AG09319 (cell line): ENCODE measurements around the gene ADGRG3.

Experiments used
- DNase-seq: peaks from one replicate; pipeline ENCODE4 v3.0.0-alpha.2; 2010; ENCODE audit warnings: low read depth; ENCODE audit errors: extremely low read depth
- TF ChIP-seq, protein P1 (sequence below): IDR thresholded peaks from 2 replicates; pipeline ENCODE4 v1.5.1; 2011; ENCODE audit warnings: low read depth, mild to moderate bottlenecking, inconsistent platforms, low read length, moderate library complexity

ADGRG3 gene

DNA sequence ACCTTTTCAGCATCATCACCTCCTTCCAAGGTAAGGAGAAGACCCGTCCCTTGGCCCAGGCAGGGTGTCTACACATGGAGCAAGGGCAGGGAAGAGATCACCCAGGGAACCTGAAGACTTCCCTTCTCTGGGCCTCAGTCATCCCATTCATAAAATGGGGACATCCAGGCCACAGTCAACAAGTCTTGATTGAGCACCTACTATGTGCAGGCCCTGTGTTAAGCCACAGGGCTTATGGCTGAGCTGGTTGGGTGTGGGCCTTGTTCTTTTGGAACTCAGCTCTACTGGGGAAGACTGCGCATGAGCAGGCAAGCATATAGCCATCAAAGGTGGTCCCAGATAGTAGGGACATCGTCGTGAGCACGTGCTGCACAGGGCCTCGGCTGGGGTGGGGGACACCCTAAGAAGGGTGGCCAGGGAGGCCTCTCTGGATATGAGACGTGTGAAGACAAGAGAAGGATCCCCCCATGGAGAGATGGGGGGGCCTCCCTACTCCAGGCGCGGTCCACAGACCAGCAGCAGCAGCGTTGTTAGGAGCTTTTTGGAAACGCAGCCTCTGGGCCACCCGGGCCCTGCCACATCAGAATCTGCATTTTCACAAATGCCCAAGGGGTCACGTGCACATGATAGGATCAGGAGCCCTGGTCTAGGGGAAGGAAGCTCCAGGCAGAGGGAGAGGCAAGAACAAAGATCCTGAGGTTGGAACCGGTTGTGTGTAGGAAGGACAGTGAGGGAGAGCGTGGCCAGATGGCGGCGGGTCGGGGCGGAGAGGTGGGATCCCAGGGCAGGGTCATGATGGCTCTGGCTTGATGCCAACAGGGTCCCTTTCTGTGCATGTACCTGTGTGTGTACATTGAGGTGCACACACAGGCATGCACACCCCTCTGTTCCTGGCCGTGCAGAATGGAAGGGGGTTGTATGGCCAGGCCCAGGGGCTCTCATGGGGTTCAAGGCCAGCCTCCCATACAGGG lies 5.9 kb upstream of the ADGRG3 start:
- no peak for DNase-seq

DNA sequence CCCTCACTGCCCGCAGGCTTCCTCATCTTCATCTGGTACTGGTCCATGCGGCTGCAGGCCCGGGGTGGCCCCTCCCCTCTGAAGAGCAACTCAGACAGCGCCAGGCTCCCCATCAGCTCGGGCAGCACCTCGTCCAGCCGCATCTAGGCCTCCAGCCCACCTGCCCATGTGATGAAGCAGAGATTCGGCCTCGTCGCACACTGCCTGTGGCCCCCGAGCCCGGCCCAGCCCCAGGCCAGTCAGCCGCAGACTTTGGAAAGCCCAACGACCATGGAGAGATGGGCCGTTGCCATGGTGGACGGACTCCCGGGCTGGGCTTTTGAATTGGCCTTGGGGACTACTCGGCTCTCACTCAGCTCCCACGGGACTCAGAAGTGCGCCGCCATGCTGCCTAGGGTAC lies 4.7 kb upstream of the ADGRG3 start:
- no peak for DNase-seq
- TF ChIP-seq, protein P1, sequence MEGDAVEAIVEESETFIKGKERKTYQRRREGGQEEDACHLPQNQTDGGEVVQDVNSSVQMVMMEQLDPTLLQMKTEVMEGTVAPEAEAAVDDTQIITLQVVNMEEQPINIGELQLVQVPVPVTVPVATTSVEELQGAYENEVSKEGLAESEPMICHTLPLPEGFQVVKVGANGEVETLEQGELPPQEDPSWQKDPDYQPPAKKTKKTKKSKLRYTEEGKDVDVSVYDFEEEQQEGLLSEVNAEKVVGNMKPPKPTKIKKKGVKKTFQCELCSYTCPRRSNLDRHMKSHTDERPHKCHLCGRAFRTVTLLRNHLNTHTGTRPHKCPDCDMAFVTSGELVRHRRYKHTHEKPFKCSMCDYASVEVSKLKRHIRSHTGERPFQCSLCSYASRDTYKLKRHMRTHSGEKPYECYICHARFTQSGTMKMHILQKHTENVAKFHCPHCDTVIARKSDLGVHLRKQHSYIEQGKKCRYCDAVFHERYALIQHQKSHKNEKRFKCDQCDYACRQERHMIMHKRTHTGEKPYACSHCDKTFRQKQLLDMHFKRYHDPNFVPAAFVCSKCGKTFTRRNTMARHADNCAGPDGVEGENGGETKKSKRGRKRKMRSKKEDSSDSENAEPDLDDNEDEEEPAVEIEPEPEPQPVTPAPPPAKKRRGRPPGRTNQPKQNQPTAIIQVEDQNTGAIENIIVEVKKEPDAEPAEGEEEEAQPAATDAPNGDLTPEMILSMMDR: no peak

More for the DNA sequence above, 5.9 kb upstream of the ADGRG3 start:
- TF ChIP-seq, protein P1: no peak

DNA sequence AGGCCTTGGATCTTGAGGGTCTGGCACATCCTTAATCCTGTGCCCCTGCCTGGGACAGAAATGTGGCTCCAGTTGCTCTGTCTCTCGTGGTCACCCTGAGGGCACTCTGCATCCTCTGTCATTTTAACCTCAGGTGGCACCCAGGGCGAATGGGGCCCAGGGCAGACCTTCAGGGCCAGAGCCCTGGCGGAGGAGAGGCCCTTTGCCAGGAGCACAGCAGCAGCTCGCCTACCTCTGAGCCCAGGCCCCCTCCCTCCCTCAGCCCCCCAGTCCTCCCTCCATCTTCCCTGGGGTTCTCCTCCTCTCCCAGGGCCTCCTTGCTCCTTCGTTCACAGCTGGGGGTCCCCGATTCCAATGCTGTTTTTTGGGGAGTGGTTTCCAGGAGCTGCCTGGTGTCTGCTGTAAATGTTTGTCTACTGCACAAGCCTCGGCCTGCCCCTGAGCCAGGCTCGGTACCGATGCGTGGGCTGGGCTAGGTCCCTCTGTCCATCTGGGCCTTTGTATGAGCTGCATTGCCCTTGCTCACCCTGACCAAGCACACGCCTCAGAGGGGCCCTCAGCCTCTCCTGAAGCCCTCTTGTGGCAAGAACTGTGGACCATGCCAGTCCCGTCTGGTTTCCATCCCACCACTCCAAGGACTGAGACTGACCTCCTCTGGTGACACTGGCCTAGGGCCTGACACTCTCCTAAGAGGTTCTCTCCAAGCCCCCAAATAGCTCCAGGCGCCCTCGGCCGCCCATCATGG lies 4.0 kb upstream of the ADGRG3 start:
- TF ChIP-seq, protein P1: no peak
- DNase-seq: no peak

DNA sequence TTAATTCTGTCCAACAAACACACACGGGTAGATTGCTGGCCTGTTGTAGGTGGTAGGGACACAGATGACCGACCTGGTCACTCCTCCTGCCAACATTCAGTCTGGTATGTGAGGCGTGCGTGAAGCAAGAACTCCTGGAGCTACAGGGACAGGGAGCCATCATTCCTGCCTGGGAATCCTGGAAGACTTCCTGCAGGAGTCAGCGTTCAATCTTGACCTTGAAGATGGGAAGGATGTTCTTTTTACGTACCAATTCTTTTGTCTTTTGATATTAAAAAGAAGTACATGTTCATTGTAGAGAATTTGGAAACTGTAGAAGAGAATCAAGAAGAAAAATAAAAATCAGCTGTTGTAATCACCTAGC lies 3.5 kb upstream of the ADGRG3 start:
- TF ChIP-seq, protein P1: no peak
- no peak for DNase-seq

GRCh38 chr16:57665541-57665940 lies 2.6 kb upstream of the ADGRG3 start:
- TF ChIP-seq, protein P1: no peak
- DNase-seq: no peak

GRCh38 chr16:57666353-57667047 lies 1.6 kb upstream of the ADGRG3 start:
- DNase-seq: no peak
- TF ChIP-seq, protein P1: no peak

DNA sequence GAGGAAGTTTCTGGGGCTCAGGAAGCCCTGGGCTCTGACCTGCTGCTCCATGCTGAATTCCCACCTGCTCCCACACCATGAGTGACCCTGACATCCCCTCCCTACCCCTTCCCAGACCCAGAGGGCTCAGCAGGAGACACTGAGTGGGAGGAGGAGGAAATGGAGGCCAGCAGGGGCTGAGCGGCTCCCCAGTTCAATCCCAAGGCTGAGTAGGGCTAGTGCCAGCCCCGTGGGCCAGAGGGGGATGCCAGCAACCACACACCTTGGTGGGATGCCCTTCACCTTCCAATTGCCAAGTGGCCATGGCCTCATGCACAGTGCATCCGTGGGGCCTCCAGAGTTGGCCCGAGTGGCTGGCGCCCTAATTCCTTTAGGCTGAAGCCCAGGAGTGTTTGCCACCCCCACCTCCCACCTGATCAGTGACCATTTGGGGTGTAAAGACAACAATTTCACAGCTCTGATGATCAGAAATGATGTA lies 1.0 kb upstream of the ADGRG3 start:
- DNase-seq: no peak

More for the DNA sequence above, 1.0 kb upstream of the ADGRG3 start:
- TF ChIP-seq, protein P1: no peak
